Ovary (tissue), 3 donors: ENCODE results near the gene NPAS3.

Experiments used
- POLR2A ChIP-seq: fragments of 450-650 bp; IDR thresholded peaks from one replicate; pipeline ENCODE4 v1.6.1; 2017; ENCODE audit warnings: antibody characterized with exemption, mild to moderate bottlenecking, moderate library complexity
- TF ChIP-seq, protein P1 (sequence below), 3 donors: fragments of 450-650 bp in 2 of 3; fragments of 200-600 bp in 1 of 3; IDR thresholded peaks; one replicate each; pipeline versions ENCODE4 v1.5.1 to v1.8.0; 2016 to 2022; ENCODE audit warnings: antibody characterized with exemption in 3 of 3, mild to moderate bottlenecking in 1 of 3
- donor health status: DM: no; HTN: no; CAD: no.

DNA sequence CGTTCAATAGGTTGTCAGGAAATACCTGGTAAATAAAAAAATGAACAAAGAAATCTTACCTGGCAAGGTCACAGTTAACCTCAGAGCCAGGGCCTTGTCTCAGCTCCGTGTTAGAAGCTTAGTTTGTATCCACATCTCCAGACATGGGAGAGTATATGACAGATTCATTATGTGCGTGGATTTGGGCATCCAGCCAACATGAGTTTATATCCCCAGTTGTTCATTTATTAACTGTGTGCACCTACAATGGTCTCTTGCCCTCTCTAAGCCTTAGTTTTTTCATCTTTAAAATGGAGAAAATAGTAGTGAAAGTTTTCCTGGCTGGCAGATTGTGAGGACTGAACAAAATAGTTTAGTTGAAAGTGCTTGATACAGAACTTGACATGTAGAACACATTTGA is 437.8 kb downstream of the NPAS3 start:
- TF ChIP-seq, protein P1, sequence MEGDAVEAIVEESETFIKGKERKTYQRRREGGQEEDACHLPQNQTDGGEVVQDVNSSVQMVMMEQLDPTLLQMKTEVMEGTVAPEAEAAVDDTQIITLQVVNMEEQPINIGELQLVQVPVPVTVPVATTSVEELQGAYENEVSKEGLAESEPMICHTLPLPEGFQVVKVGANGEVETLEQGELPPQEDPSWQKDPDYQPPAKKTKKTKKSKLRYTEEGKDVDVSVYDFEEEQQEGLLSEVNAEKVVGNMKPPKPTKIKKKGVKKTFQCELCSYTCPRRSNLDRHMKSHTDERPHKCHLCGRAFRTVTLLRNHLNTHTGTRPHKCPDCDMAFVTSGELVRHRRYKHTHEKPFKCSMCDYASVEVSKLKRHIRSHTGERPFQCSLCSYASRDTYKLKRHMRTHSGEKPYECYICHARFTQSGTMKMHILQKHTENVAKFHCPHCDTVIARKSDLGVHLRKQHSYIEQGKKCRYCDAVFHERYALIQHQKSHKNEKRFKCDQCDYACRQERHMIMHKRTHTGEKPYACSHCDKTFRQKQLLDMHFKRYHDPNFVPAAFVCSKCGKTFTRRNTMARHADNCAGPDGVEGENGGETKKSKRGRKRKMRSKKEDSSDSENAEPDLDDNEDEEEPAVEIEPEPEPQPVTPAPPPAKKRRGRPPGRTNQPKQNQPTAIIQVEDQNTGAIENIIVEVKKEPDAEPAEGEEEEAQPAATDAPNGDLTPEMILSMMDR (IDR thresholded peaks at IDR 0.05), result no peak
- TF ChIP-seq POLR2A, result no peak
